KG1 (cell line): Measurements from ENCODE around the gene PNISR.

Source experiments
- DNase-seq: peaks from one replicate; lab custom pipeline; 2025; lab: John Stamatoyannopoulos, UW

PNISR gene

DNA sequence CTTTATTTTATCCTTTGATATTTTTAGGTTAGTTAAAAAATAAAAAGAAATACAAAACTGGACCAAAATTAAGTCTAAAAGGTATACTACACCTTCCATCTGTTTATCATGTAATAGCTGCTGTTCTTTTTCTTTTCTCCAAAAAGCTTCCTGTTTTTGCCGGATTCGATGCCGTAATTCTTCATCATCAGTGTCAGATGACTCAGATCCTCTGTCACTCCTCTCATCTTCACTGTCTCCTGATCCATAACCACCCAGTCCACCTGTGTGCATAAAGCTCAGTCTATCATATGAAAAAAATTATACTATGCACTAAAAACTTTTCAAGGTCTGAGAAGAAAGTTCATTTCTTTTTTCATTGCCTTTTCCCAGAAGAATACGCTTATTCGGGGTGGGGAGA lies 22.7 kb downstream of the PNISR start:
- no peak for DNase-seq

DNA sequence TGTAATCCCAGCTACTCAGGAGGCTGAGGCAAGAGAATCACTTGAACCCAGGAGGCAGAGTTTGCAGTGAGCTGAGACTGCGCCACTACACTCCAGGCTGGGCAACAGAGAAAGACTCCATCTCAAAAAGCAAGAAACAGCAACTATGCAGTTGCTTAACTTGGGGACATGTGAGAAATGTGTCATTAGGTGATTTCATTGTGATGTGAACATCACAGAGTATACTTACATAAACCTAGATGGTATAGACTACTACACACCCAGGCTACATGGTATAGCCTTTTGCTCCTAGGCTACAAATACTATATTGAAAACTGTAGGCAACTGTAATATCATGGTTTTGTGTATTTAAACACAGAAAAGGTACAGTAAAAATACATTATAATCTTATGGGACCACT lies 27.8 kb downstream of the PNISR start:
- DNase-seq: no peak

DNA sequence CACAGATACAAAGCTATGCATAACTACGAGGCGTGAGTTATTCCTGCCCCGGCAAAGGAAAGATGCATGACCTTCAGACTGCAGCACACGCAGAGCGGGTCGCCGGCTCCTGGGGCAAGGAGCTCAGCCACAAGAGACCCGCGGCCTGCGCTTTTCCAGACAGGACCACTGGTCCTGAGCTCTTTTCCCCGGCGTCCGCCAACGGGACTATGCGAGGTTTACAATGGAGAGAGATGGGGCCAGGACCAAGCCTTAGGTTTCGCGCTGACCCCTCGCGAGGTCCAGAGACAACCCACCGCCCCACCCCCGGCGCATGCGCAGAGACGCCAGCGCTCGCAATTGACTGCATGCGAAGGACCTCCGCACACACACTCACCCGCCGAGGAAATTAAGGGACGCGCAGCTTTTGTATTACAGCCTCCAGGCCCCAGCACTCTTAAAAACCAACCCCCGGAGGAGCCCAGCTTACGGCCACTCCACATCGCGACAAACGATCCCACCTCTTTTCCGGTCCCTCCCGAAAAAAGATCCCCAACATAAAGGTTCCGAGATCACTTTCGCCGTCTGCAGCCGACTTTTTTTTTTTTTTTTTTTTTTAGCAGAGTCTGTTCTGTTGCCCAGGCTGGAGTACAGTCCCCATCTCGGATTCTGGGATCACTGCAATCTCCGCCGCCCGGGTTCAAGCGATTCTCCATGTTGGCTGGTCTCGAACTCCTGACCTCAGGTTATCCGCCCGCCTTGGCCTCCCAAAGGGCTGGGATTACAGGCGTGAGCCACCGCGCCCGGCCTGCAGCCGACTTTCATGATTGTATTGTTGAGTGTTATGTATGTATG lies 31.2 kb downstream of the PNISR start, which contains the start of gene COQ3:
TSS of gene COQ3 (minus strand) at position 498 of the 834 bp plus-strand sequence. CDS start at position 482, 16 bp downstream.
- DNase-seq: peak; percentile 66

DNA sequence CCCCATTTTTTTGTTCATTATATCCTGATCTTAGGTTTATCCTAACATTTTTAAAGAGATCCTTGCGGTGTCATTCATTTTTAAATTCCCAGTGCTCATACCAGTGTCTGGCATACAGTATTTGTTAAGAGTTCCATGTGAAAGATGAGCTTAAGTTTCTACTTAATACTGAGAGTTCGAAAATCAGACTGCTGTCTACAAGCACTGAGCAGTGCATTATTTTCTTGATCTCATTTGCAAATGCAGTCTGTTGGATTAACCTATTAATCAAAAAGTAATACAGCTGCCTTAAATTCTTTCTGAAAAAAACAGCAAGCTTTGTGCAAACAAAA lies 31.8 kb downstream of the PNISR start:
- no peak for DNase-seq

DNA sequence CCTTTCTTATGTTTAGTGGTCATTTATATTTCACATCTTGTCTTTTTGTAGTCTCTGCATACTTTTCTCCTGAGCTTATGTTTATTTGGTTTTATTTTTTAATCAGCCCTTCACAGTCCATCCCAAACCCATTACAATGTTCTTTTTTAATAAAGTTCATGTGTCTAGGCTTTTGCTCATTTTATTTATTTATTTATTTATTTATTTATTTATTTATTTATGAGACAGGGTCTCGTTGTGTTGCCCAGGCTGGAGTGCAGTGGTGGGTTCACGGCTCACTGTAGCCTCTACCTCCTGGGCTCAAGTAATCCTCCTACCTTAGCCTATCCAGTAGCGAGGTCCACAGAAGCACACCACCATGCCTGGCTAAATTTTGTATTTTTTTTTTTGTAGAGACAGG lies 34.2 kb downstream of the PNISR start:
- no peak for DNase-seq

DNA sequence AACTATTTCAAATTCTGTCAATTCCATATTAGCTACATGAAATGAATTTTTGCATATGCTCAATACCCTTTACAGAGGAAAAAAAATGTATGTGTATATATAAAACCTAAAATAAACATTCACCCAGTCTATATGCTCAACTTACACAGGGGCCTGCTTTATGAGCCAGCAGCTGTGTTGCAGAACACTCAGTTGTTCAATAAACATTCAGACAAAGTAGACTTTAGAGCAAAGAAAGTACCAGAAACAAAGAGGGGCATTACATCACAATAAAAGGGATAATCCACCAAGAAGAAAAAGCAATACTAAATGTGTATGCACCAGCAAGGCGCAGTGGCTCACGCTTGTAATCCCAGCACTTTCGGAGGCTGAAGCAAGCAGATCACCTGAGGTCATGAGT lies 40.6 kb downstream of the PNISR start:
- DNase-seq: no peak

DNA sequence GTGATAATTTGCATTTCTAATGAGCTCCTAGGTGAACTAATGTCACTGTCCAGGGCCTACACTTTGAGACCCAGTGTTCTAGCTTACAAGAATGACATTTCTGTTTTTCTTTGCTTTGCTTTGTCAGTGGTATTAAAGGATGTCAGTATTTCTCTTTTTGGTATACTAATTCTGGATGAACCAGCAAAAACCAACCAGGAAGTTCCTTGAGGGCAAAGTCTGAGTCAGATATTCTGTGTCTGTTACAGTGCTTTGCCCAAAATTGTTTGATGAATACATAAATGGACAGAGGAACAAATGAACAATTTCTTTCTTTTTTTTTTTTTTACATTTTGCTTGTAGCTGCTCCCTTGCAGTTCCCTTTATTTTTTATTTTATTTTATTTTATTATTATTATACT lies 46.5 kb downstream of the PNISR start:
- no peak for DNase-seq

DNA sequence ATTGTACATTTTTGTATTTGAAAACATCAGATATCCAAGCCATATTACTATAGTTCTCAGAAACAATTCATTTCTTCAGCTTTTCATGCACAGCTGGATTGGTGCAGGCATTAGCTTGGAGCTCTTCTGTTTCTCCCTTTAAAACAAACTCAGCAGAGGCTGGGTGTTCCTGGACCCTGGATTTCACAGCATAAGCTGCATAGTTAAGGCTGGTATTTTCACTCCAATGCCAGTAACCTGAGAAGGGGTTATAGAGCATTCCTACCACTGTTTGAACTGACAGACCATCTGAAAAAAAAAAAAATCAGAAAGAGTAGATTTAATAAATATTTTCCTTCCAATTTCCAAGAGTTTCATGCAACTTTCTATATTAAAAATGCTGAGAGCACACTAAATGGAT lies 55.6 kb downstream of the PNISR start:
- no peak for DNase-seq

DNA sequence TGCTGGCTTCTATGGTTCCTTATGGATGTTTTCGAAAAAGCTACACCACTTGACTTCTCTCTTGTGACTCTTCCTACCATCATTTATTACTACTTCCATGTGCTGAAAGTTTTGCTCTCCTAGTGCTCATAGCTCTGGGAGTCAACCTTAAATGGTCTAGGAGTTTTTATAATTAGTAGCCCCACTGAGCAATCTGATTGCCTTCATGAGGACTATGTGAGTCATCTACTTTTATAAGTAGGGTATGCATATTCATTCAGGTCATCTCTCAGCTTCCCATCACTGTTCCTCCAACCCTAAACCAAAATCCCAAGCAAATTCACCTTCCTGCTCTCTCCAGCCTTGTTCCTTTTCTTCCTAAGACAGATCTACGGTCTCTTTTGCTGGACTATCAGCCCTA lies 58.3 kb downstream of the PNISR start:
- DNase-seq: no peak

DNA sequence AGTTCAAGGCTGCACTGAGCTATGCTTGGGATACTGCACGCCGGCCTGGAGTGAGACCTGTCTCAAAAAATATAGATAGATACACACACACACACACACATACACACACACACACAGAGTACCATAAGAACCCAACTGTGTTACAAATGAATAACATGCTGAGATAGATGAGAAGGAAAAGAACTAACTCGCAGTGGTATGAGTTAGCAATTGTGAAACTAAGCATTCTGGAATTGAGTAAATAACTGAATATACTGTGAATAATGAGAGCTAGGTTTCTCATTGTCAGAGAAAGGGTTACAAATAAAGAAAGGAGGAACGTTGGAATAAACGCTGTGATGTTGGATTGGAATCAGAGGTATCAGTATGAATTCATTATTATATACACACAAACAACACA lies 61.1 kb downstream of the PNISR start:
- DNase-seq: no peak

DNA sequence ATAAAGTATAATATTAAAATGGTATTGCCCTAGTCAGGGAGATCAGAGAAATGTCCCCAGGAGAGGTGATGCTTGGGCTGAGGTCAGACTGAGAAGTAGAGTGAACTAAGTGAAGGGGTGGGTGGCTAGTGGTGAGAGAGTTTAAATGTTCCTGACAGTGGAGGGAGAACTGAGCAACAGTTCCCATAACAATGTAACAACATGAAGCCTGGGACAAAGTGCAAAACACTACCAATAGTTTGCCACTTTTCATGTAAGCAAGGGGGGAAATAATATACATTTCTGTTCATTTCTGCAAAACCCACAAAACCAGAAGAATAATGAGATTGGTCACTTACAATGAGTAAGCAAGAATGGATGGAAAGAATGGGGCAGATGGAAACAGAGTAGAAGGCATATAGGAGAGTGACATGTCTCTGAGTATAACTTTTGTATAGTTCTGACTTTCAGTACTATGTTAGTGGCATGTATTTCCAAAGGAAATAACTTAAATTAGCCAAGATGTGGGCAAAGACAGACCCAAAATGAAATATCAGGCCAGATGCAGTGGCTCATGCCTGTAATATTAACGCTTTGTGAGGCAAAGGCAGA lies 62.3 kb downstream of the PNISR start:
- DNase-seq: no peak

DNA sequence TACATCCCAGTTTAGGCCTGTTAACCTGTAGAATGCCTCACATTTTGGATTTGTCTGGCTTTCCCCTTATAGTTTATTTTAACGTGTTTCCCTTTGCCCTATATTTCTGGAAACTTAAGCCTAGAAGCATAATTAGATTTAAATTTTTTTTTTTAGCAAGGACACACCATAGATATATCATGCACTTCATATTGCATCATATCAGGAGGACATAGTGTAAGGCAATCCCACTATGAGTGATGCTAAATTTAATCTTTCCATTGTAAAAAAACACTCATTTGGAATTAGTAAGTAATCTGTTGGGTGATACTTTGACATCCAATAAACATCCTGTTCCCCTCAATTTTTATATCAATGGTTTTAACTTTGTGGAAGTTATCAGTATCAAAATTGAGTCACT lies 65.3 kb downstream of the PNISR start:
- no peak for DNase-seq

DNA sequence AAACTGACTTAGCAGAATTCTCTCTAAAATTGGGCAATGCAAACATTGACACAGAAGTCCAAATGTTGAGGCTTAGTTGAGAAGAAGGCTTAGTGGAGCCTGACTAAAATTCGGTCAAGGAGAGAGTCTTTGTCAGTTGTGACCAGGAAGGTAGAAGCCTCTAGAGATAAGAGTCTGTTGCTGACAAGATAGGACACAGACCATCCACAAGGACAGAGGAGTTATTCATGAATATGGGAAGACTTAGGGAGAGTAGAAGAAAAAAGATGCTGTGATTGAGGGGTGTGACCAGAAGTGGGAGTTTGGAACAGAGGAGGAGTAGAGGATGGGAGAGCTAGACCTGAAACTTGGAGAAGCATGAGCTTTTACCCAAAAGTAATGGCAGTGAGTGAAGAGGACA lies 68.5 kb downstream of the PNISR start:
- no peak for DNase-seq

DNA sequence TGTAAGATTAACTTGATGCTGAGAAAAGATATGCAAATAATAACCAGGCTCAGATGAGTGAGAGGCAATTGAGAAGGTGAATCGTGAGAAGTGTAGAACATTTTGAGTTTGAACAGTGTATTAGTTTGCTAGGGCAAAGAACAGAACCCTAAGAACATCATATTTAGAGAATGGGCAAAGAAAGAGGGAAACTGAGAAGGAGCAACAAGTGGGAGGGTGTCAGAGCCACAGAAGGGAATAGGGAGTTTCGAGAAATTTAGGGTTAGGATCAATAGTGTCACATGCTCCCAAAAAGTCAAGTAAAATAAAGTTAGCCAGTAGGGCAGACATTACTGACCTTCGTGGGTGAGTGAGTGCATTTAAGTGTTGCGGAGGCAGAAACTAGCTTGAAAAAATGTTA lies 70.1 kb downstream of the PNISR start:
- DNase-seq: no peak

DNA sequence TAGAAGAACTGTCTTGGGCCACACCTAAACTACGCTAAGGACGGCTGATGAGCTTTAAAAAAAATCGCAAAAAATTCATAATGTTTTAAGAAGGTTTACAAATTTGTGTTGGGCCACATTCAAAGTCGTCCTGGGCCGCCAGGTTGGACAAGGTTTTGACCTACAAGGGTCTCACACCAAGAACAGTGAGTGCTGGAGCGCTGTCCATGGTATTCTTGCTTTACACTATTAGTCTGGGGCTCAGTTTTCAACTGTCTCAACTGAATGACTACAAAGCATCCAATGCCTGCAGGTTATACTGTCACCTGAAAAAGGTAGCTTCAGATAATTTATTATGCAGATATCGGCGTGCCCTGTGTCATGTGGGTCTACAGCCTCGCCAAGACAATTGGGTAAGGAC lies 72.0 kb downstream of the PNISR start:
- DNase-seq: no peak

DNA sequence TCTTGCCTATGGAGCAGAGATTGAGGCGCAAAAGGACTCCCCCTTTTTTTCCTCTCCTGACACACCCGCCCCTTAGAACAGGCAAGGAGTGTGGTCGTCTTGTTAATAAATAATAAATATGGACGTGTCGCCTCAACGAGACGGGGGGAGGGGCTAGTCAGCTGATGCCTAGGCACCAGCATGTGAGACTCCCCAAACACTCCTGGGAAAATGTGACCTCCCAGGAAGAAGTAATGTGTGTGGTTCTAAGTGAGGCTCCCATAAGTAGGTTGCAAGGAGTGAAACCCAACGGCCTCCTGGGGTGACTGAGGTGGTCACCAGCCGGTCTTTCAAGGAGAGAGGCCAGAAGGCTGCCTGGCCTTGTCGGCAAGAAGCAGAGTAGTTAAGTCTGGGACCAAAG lies 74.5 kb downstream of the PNISR start:
- DNase-seq: no peak

DNA sequence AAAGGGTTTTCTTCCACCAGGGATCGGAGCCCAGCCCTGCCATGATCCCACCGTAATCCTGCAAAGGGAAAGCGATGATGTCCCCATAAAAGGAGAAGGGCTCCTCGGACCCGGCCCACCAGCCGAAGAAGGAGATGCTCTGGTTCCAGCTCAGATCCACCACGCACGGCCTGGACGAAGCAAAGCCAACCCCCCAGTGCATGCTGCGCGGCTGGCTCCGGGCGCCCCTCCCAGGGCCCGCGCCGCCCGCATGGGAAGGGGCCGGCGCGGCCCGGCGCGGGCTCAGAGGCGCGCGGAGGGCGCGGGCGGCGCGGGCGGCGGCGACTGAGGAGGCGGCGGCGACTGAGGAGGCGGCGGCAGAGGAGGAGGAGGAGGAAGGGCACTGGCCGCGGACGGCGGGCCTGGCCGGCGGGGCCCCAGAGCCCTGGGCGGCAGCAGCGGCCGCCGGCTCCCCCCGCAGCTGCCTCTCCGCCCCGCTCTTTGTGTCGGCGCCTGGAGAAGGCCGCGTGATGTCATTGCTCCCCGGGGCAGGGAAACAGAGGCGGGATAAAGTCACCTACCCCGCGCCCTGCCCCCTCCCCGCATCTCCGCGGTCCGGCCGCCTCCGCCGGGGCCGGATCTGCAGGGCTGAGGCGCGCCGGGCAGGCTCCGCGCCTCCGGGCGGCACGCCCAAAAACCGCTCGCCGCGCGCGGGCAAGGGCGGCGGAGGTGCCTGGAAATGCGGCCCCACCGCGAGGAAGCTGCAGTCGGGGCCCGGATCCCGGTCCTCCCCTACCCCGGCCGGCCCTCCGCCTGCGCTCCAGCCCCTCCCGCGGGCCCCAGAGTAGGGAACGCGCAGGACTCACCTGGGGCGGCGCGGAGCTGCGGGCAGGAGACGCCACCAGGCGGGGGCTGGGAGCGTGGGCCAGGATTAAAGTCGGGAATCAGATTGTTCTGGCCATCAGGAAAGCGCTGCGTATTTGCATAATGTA lies 75.7 kb downstream of the PNISR start, which contains the start of gene FAXC:
TSS of gene FAXC (minus strand) at position 504 of the 971 bp plus-strand sequence. CDS start at position 202, 302 bp downstream.
- DNase-seq: no peak

DNA sequence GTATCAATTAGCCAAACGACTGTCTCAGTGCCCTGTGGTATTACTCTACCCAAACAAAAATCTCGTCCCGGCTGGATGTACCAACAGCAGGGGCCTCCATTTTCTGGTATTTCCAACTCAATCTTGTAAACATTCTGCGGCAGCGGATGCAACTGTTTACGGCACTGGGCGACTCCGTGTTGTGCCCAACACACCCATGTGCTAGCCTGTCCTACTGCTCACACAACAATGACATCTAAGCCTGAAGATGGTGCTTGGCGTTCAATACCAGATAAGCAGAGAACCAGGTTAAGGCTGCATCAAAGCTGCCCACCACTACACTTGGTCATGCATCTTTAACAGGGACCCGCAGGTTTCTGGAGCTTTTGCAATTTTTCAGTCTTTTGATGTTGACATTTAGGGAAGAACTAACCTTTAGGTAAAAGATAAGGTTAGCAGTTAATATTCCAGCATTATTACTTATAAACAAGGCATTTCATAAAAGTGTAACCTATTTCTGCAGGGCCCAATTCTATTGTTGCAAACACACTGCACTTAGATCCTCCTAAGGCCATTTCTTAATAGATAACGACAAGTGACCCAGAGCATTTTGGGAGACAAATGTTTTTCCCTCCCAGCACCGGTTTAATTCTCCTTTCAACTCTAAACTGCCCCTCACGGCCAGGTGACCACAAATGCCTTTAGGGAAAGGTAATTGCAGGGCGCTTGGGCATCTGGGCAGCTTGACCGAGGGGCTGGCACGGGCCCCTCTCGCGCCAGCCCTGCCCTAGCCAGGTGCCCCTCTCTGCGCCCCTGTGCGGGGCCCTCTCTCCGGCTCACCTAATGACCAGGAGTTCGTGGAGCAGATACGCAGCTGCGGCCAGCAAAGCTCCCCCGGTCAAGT lies 76.6 kb downstream of the PNISR start:
- DNase-seq: no peak
